ENCODE results near the gene SMG7.
A peak's percentile ranks its signal among the peaks of the same experiment; 100 is the strongest.

The SMG7 gene

DNA sequence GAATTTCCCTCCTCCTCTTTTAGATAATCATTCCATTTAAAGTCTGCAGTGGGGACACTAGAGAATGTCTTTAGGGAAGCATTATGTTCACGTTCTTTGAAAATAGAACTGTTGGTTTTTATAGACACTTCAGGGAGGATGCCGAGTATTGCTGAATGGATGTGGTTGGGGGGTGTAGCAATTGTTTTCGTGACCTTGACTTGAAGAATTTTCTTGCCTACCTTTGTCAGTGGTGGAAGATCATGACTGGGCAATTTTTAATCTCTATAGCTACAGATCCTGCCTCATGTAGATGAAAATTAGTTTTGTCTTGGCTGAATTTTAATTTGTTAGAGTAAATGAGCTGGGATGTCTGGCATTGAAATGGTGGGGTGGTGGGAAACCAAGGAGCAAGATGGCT lies 3.8 kb downstream of the SMG7 start:
- H3F3A ChIP-seq (ENCODE audit: control insufficient read depth, insufficient read depth) = peaks cover 10% of the 10 kb centered on the region; the same call in 1 of the 2 replicates
- H3K79me2 ChIP-seq (ENCODE audit: control insufficient read depth, low read length) = peaks cover 88% of the 10 kb centered on the region
- peaks cover 54% of the 10 kb centered on the region for H4K20me1 ChIP-seq (ENCODE audit: control insufficient read depth, insufficient read depth, low read depth, low read length)
- H3K27me3 ChIP-seq (ENCODE audit: control insufficient read depth, low read length) = no peaks in the 10 kb centered on the region
- H3K9me2 ChIP-seq (replicated peaks; ENCODE audit: control insufficient read depth, low read length) = no peaks in the 10 kb centered on the region
- H3K27ac ChIP-seq (ENCODE audit: low read depth, low read length) = no peak overlapping the region
- H3K4me1 ChIP-seq (ENCODE audit: control insufficient read depth, low read length) = peaks cover 81% of the 10 kb centered on the region
- no peak overlapping the region for H3K4me3 ChIP-seq (ENCODE audit: low read length)
- peak overlapping the region; percentile 12; the same call in 1 of the 2 replicates for H3K4me2 ChIP-seq (ENCODE audit: low read length)
- TF ChIP-seq EZH2phosphoT487 (IDR thresholded peaks at IDR 0.05; ENCODE audit: borderline replicate concordance, low read length) = no peak
- TF ChIP-seq, protein P1, sequence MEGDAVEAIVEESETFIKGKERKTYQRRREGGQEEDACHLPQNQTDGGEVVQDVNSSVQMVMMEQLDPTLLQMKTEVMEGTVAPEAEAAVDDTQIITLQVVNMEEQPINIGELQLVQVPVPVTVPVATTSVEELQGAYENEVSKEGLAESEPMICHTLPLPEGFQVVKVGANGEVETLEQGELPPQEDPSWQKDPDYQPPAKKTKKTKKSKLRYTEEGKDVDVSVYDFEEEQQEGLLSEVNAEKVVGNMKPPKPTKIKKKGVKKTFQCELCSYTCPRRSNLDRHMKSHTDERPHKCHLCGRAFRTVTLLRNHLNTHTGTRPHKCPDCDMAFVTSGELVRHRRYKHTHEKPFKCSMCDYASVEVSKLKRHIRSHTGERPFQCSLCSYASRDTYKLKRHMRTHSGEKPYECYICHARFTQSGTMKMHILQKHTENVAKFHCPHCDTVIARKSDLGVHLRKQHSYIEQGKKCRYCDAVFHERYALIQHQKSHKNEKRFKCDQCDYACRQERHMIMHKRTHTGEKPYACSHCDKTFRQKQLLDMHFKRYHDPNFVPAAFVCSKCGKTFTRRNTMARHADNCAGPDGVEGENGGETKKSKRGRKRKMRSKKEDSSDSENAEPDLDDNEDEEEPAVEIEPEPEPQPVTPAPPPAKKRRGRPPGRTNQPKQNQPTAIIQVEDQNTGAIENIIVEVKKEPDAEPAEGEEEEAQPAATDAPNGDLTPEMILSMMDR (IDR thresholded peaks at IDR 0.05; ENCODE audit: low read depth, low read length, poor library complexity, severe bottlenecking) = no peak
- peaks cover 63% of the 10 kb centered on the region for H3K36me3 ChIP-seq (ENCODE audit: control insufficient read depth, low read length)
- no peaks in the 10 kb centered on the region for H3K9me3 ChIP-seq (ENCODE audit: control insufficient read depth, insufficient read depth, low read length)

DNA sequence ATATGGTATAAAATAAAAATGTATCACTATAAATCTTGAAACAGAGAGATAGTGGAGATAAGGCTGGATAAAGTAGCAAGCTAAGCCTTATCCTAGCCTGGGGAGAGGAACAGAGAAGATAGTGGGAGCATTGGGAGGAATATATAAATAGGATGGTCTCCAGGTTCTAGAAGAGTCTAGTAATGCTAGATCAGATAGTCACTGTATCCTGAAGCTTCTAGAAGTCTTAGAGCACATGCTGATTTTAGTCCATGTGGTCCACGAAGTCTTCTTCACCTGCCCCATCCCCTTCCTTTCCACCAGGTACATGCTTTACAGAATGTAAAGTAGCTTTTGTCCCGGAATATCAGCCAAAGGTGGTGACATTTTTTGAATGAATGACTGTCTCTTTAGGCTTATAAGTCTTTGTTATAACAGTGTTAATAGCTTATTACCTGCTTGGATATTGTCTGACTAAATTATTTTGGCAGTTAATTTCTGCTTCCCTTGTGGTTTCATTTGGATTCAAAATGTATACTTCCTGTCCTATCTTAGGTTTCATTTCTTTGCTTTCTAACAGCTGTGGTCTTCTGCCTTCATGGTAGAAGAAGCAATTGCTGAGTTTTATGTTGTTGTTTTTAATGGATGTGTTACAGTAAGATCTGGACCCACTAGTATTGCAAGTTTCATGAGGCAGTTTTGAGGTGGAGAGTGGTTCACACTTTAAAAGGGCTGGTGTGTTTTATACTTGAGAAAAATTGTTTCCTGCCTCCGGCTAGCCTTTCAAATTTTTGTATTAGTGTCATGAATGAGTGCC lies 5.9 kb downstream of the SMG7 start:
- H3K36me3 ChIP-seq (ENCODE audit: control insufficient read depth, low read length) = peaks cover 73% of the 10 kb centered on the region
- H3K9me2 ChIP-seq (replicated peaks; ENCODE audit: control insufficient read depth, low read length) = no peaks in the 10 kb centered on the region
- peaks cover 100% of the 10 kb centered on the region for H3K79me2 ChIP-seq (ENCODE audit: control insufficient read depth, low read length)
- peaks cover 68% of the 10 kb centered on the region for H4K20me1 ChIP-seq (ENCODE audit: control insufficient read depth, insufficient read depth, low read depth, low read length)
- no peaks in the 10 kb centered on the region for H3K9me3 ChIP-seq (ENCODE audit: control insufficient read depth, insufficient read depth, low read length)
- H3K4me1 ChIP-seq (ENCODE audit: control insufficient read depth, low read length) = peaks cover 92% of the 10 kb centered on the region
- H3F3A ChIP-seq (ENCODE audit: control insufficient read depth, insufficient read depth) = peaks cover 10% of the 10 kb centered on the region; the same call in 1 of the 2 replicates
- peak overlapping the region; percentile 56 for H3K4me3 ChIP-seq (ENCODE audit: low read length)
- H3K4me2 ChIP-seq (ENCODE audit: low read length) = peak overlapping the region; percentile 71
- TF ChIP-seq, protein P1 (IDR thresholded peaks at IDR 0.05; ENCODE audit: low read depth, low read length, poor library complexity, severe bottlenecking) = no peak
- TF ChIP-seq EZH2phosphoT487 (IDR thresholded peaks at IDR 0.05; ENCODE audit: borderline replicate concordance, low read length) = no peak
- no peaks in the 10 kb centered on the region for H3K27me3 ChIP-seq (ENCODE audit: control insufficient read depth, low read length)
- H3K27ac ChIP-seq (ENCODE audit: low read depth, low read length) = peak overlapping the region; percentile 65

DNA sequence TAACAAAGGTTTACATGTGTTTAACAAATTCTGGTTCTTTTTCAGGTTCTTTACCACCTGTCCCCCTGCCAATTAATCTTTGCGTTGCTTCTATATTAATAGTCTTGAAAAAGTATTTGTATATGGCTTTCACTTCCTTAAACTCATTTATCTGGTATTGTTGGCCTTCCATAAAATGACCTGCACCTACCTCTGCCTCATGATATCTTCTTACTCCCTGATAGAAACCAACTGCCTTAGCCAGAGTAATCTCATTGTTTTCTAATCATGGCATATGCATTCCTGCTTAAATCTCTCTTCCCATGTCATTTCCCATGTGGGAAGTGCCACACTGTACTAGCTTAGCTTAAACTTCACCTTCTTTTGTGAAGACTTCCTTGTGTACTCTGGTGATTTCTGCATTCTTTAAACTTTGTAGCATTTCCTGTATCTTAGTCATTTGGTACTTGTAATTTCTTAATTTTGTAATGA lies 8.7 kb downstream of the SMG7 start:
- Histone ChIP-seq H3K4me1 (ENCODE audit: control insufficient read depth, low read length) (peaks cover 66% of the 10 kb centered on the region), H3K9me3 (ENCODE audit: control insufficient read depth, insufficient read depth, low read length) (no peaks in the 10 kb centered on the region), H3K79me2 (ENCODE audit: control insufficient read depth, low read length) (peaks cover 99% of the 10 kb centered on the region), H3K27ac (ENCODE audit: low read depth, low read length) (peak overlapping the region; percentile 53), H3F3A (ENCODE audit: control insufficient read depth, insufficient read depth) (peaks cover 7% of the 10 kb centered on the region; the same call in 1 of the 2 replicates), H3K4me3 (ENCODE audit: low read length) (peak overlapping the region; percentile 56), H3K27me3 (ENCODE audit: control insufficient read depth, low read length) (no peaks in the 10 kb centered on the region), H4K20me1 (ENCODE audit: control insufficient read depth, insufficient read depth, low read depth, low read length) (peaks cover 49% of the 10 kb centered on the region), H3K4me2 (ENCODE audit: low read length) (peak overlapping the region; percentile 71), H3K9me2 (replicated peaks; ENCODE audit: control insufficient read depth, low read length) (no peaks in the 10 kb centered on the region), H3K36me3 (ENCODE audit: control insufficient read depth, low read length) (peaks cover 56% of the 10 kb centered on the region)
- TF ChIP-seq EZH2phosphoT487 (IDR thresholded peaks at IDR 0.05; ENCODE audit: borderline replicate concordance, low read length) = no peak
- TF ChIP-seq, protein P1 (IDR thresholded peaks at IDR 0.05; ENCODE audit: low read depth, low read length, poor library complexity, severe bottlenecking) = no peak
